AG04449 (cell line): ENCODE results near the gene FNDC3B.

Experiments
- CTCF ChIA-PET: fragments of 350-600 bp; formaldehyde crosslinking; extraction: SDS; loops from one replicate; lab custom pipeline; 2021; ENCODE audit warnings: antibody characterized with exemption; lab: Yijun Ruan, JAX
- POLR2A ChIA-PET: fragments of 400-600, 350-600 bp; formaldehyde crosslinking; extraction: SDS; loops from one replicate; lab custom pipeline; 2020; ENCODE audit warnings: antibody characterized with exemption, inconsistent platforms; lab: Yijun Ruan, JAX
- DNase-seq: peaks from one replicate; pipeline ENCODE4 v3.0.0-alpha.2; 2010; ENCODE audit warnings: low read depth, low spot score
- H3K4me3 ChIP-seq: 2 replicates; pipeline ENCODE4 v1.5.1; 2011; ENCODE audit warnings: low read depth, mild to moderate bottlenecking, control low read depth, low read length
- TF ChIP-seq, protein P1 (sequence below): IDR thresholded peaks from one replicate; pipeline ENCODE4 v1.5.1; 2011; ENCODE audit warnings: mild to moderate bottlenecking, moderate library complexity, low read length, control low read depth, inconsistent platforms; ENCODE audit not compliant: insufficient read depth; ENCODE audit errors: missing control alignments

Gene FNDC3B

DNA sequence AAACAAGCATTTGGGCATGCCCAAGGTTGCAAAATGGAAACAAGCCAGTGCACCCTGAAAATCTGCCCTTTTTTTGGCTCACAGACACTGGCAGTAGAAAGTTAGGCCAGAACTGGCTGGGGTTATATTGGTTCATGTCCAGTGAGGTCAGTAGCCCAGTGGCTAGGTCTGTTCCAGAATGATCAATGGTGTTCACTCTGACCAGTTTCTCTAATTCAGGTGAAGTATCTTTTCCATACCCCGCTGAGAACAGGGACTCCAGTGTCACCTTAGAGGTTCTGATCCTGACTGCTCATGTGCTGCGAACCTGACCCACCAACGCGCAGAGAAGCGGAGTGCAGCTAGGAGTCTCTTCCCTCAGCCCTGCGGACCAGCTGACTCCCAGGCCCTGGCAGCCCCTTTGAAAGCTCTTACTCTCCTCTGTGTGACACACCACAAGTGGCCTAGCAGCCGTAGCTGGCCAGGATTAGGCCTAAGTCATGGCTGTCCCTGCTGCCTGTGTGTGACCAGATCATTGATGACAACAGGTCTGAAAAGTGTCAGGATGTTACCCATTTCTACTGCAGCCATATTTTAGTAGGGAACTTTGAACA is 285.3 kb downstream of the FNDC3B start:
- no peak for DNase-seq
- TF ChIP-seq, protein P1, sequence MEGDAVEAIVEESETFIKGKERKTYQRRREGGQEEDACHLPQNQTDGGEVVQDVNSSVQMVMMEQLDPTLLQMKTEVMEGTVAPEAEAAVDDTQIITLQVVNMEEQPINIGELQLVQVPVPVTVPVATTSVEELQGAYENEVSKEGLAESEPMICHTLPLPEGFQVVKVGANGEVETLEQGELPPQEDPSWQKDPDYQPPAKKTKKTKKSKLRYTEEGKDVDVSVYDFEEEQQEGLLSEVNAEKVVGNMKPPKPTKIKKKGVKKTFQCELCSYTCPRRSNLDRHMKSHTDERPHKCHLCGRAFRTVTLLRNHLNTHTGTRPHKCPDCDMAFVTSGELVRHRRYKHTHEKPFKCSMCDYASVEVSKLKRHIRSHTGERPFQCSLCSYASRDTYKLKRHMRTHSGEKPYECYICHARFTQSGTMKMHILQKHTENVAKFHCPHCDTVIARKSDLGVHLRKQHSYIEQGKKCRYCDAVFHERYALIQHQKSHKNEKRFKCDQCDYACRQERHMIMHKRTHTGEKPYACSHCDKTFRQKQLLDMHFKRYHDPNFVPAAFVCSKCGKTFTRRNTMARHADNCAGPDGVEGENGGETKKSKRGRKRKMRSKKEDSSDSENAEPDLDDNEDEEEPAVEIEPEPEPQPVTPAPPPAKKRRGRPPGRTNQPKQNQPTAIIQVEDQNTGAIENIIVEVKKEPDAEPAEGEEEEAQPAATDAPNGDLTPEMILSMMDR, result no peak
- POLR2A ChIA-PET, result interaction anchor here (1.0 kb wide), 1 partner anchor 243 kb away, joined by 3 read pairs; no protein-coding TSS in a partner anchor
- no peak overlapping the region for H3K4me3 ChIP-seq
- CTCF ChIA-PET, result interaction anchor here (1.5 to 8.0 kb wide), 2 partner anchors 8 to 17 kb away, joined by 8 to 99 read pairs; no protein-coding TSS in a partner anchor

DNA sequence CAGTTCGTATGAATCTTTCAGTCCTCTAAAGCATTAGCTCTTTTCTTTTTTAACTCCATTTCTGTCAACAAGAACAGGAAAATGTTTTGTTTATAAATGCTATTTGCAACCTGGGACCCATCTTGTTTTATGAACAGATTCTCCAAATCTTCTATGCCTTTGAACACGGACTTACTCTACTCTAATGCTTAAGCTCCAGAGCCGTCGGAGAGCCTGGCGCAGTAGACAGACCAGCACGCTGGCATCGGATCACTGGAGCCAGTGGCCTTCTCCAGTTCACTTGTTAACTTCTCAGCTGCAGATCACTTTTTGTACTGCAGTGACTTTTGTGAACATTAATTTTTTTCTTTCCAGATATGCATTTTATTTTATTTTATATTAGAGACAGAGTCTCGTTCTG is 286.1 kb downstream of the FNDC3B start:
- CTCF ChIA-PET, result interaction anchor here (1.5 to 8.0 kb wide), 2 partner anchors 7 to 16 kb away, joined by 8 to 99 read pairs; no protein-coding TSS in a partner anchor
- H3K4me3 ChIP-seq, result no peak overlapping the region
- TF ChIP-seq, protein P1, result no peak
- POLR2A ChIA-PET, result interaction anchor here (1.0 kb wide), 1 partner anchor 243 kb away, joined by 3 read pairs; no protein-coding TSS in a partner anchor
- DNase-seq, result no peak

DNA sequence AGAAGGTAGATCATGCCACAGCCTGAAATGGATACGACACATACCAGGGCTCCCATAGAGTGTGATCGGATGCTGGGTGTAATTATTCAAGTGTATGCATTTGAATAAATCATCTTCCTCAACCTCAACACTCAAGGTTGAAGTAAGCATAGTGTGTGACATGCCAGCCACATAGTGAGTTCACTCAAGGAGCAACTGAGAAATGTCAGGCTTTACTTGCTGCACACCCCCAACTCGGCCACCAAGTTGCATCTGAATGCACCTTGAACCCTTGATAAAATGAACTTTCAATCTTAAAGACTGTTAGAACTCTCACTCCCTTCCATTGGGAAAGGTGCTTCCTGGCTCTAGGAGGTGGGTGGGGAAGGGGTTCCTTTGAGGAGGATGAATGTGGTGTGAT is 287.6 kb downstream of the FNDC3B start:
- CTCF ChIA-PET, result no interaction called here
- POLR2A ChIA-PET, result no interaction called here
- TF ChIP-seq, protein P1, result no peak

DNA sequence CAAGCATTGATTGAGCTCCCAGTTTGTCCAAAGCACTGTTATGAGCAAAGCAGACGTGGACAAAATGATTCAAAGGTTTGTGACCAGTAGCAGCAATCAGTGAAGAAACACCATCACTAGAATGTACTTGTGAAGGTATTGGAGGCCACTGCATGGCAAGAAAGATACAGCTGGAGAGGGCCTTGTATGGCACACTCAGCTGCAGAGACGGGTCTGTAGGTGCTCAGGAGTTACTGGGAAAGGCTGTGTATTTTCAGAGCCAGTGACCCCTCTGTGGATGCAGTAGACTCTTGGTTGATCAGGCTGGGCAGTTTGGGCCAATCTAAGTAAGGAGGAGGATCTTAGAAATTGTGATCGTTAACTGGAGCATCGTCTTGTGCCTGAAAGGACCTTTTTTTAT is 288.9 kb downstream of the FNDC3B start:
- POLR2A ChIA-PET, result no interaction called here
- CTCF ChIA-PET, result interaction anchor here (0.9 to 1.7 kb wide), 4 partner anchors 13 to 339 kb away, joined by 3 to 4 read pairs (median 4); no protein-coding TSS in a partner anchor
- no peak overlapping the region for H3K4me3 ChIP-seq

More for the DNA sequence above, 287.6 kb downstream of the FNDC3B start:
- DNase-seq, result no peak
- no peak overlapping the region for H3K4me3 ChIP-seq

DNA sequence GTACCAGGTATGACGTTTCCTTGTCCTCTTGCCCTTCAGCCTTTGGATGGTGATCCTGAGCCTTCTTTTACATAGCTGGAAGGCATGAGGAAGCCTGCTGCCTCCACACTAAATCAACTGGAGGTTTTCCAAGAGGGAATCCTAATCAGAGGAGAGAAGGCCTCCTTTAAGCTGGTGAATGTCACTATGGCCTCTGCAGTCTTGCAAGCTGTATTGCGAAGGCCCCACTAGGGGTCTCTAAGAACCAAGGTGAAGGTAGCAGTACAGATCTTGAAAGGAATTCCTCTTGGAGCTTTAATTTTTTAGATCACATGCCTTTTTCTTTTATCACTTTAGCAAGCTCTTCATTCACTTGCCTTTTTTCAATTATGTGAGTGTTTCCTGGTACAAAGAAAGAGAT is 289.7 kb downstream of the FNDC3B start:
- TF ChIP-seq, protein P1, result no peak
- ChIA-PET POLR2A (no interaction called here), CTCF (interaction anchor here (0.8 to 1.7 kb wide), 6 partner anchors 11 to 338 kb away, joined by 3 to 5 read pairs (median 4); no protein-coding TSS in a partner anchor)
- no peak for DNase-seq
- no peak overlapping the region for H3K4me3 ChIP-seq

More for the DNA sequence above, 288.9 kb downstream of the FNDC3B start:
- TF ChIP-seq, protein P1, result no peak
- no peak for DNase-seq

DNA sequence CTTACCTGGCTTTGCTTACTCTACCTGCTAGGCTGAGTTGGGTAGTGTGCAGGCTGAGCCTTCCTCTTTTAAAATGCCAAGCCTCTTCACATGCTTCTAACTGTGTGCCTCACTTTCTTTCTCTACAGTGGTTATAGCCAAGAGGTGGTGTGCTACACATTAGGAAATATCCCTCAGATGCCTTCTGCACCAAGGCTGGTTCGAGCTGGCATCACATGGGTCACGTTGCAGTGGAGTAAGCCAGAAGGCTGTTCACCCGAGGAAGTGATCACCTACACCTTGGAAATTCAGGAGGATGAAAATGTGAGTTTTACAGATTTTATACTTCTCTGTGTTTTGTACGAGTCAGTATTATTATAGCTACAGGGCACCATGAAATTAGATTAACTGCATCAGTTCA is 291.0 kb downstream of the FNDC3B start:
- POLR2A ChIA-PET, result no interaction called here
- CTCF ChIA-PET, result interaction anchor here (0.8 to 5.2 kb wide), 7 partner anchors 9 to 342 kb away, joined by 3 to 99 read pairs (median 5); no protein-coding TSS in a partner anchor
- DNase-seq, result no peak
- TF ChIP-seq, protein P1, result no peak
- H3K4me3 ChIP-seq, result no peak overlapping the region
